ENCODE measurements around the gene SMG6.

- no peak for TF ChIP-seq POLR2A (IDR thresholded peaks at IDR 0.05; ENCODE audit: low read length)
- no peak for TF ChIP-seq GATA1 (IDR thresholded peaks at IDR 0.05; ENCODE audit: low read depth, low read length)
Observed at GRCh38 chr17:2123375-2124251, 180.0 kb downstream of the SMG6 start.

Measured in erythroblast (primary cell).